Retina (tissue), 1 donor: Measurements from ENCODE around the gene RASSF7.
A peak's percentile ranks its signal among the peaks of the same experiment; 100 is the strongest.

Source experiments
- DNase-seq: peaks from one replicate; pipeline ENCODE4 v3.0.0-alpha.2; 2016

Gene RASSF7

DNA sequence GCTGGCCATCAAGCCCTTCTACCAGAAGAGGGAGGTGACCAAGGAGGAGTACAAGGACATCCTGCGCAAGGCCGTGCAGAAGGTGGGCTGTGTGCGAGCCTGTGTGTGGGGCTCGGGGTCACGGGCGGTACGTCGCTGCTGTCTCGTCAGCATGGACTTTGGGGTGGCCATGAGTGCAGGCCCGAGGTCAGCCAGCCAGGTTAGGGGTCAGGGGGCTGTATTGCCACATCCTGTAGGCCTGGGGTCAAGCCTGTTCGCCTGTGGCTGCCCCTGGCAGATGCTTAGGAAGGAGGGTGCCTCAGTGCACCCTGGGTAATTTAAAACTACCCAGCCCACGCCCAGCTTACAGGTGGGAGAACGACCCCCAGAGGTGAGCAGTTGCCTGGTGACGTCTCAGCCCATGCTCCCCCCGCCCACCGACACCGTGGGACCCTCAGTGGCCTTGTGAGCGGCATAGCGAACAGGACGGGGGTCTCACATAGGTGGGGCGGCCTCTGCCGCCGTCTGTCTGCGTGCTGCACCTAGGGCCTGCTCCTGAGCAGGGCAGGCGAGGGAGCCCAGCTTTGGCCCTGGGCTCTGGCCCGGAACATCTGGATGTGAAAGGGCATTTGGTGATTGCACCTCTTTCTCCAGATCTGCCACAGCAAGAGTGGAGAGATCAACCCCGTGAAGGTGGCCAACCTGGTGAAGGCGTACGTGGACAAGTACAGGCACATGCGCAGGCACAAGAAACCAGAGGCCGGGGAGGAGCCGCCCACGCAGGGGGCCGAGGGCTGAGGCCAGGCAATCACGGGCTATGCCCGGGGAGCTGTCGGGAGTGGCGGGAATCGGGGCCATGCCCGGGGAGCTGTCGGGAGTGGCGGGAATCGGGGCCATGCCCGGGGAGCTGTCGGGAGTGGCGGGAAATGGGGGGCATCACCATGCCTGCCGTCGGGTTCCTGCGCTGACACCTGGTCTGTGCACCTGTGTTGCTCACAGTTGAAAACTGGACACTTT, 50.5 kb downstream of the RASSF7 start:
- DNase-seq = no peak

DNA sequence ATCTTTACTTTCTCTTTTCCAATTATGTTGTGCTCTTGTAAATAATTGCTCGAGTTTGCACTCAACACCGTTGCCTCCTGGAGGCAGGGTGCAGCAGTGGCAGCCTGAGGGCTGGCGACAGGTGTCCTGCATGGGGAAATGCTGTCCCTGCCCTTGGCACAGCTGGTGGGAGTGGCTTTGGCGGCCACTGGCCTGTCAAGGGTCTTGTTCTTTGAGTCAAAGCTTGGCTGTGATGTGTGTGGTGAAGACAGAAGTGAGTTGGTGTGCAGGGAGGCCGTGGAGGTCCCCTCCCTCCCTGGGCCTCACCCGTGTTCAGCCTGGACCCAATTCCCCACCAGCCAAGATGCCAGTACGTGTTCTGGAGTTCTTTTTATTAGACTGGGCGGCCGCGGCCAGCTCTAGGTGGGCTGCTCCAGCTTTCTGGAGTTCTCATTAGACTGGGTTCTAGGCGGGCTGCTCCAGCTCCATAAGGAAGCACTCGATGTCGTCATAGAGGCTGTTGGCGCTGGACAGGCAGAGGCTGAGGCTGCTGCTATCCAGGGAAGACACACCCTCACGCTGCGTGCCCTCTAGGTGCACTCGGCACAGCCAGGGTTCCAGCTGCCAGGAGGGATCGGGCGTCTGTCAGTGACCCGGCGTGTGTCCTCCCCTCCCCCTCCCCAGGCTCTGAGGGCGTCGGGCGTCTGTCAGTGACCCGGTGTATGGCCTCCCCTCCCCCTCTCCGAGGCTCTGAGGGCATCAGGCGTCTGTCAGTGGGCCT, 51.6 kb downstream of the RASSF7 start:
- peak; percentile 24 for DNase-seq

DNA sequence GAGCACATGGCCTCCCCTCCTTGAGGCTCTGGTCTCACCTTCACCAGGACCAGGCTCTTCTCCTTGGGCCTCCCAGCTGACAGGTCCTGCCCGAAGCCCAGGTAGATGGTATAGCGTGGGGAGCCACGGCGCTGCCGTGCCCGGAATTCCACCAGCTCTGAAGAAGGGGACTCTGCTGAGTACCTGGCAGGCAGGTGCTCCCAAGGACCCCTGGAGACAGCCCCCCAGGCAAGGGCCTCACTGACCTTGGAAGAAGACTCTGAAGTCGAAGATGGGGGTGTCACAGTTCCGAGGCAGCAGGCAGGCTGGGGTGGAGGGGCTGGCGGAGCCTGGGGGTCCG, 52.2 kb downstream of the RASSF7 start:
- peak; percentile 22 for DNase-seq

DNA sequence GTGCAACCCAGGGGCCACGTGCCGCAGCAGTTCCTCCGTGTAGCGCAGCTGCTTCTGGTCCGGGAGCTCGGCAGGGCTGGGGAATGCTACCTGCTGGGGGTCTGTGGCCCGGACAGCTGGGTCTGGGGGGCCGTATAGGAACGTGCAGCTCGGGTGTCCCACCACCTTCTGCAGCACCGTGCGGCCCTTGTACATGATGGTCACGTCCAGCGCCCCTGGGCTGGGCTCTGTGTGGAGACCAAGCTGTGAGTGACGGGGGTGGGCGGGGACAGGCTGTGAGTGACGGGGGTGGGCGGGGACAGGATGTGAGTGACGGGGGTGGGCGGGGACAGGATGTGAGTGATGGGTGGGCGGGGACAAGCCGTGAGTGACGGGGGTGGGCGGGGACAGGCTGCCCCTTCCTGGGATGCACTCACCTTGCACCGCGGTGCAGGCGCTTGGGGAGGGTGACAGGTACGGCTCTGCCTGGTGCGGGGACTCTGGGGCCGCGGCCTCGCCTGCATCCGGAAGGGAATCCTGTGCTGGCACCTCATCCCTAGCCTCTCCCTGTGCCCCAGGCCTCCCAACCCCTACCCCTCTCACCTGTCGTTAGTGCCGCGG, 52.7 kb downstream of the RASSF7 start:
- peak; percentile 39 for DNase-seq
